Measurements from ENCODE around the gene DZIP1L. TPM values are rescaled to one million over a fixed set of nuclear protein-coding genes. Genes with fewer than 3 reads are reported as not detected.

The DZIP1L gene
- total RNA-seq, 1 experiment from 2014 or later = 10.4 TPM

DNA sequence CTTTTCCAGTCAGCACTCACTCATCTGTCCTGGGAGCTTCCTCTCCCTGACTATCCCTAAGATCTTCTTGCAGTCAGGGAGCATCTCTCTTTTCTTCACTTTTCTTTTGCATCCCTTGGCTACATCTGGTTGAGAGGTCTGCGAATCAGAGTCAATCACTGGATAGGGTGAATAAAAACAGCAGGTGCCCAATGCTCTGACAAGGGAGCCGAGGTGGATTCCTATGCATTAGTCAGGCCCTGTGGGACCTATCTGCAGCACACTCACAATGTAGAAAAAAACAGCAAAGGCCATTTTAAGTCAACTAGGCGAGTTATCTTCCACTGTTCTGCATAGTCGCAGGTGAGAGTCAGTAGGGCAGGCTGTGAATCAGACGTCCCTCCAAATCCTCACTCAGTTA lies 35.5 kb downstream of the DZIP1L start:
- Histone ChIP-seq H4K20me1 (ENCODE audit: control insufficient read depth, insufficient read depth, insufficient read length) (no peaks in the 10 kb centered on the region), H3K14ac (ENCODE audit: insufficient read depth, low read length) (no peak overlapping the region), H3K23me2 (ENCODE audit: insufficient read length, low read depth, low read length, poor library complexity, severe bottlenecking) (no peaks in the 10 kb centered on the region), H3K79me1 (ENCODE audit: insufficient read depth, low read depth, low read length, poor library complexity, severe bottlenecking) (no peaks in the 10 kb centered on the region), H3K4me2 (ENCODE audit: insufficient read depth, insufficient read length, low read length) (no peak overlapping the region), H4K5ac (ENCODE audit: insufficient read length, low read depth, low read length) (no peak overlapping the region), H4K91ac (ENCODE audit: insufficient read length, low read depth, low read length) (no peak overlapping the region), H3K56ac (ENCODE audit: insufficient read length, low read depth, low read length) (no peak overlapping the region), H3K23ac (ENCODE audit: insufficient read length, low read depth, low read length) (no peak overlapping the region), H3T11ph (ENCODE audit: low read length) (no peak overlapping the region), H3K27me3 (ENCODE audit: insufficient read depth, low read length) (no peaks in the 10 kb centered on the region), H2AFZ (ENCODE audit: low read length) (no peak overlapping the region), H3K18ac (ENCODE audit: insufficient read length, low read depth, low read length) (no peak overlapping the region), H4K8ac (replicated peaks; ENCODE audit: insufficient read length, low read depth, low read length) (no peak overlapping the region), H3K27ac (ENCODE audit: insufficient read length, low read depth, low read length) (no peak overlapping the region), H2BK5ac (ENCODE audit: insufficient read length, low read length) (no peak overlapping the region), H3K79me2 (ENCODE audit: insufficient read depth, low read length) (no peaks in the 10 kb centered on the region), H3K9me3 (ENCODE audit: control insufficient read depth, low read depth, low read length) (no peaks in the 10 kb centered on the region), H2BK12ac (ENCODE audit: insufficient read length, low read depth, low read length) (no peak overlapping the region), H2BK15ac (ENCODE audit: low read depth, low read length) (no peak overlapping the region), H2BK120ac (ENCODE audit: low read depth, low read length, poor library complexity, severe bottlenecking) (no peak overlapping the region), H3K9ac (ENCODE audit: extremely low read depth, insufficient read length, low read length) (no peak overlapping the region), H3K4ac (ENCODE audit: low read depth, low read length) (no peak overlapping the region), H2AK5ac (ENCODE audit: insufficient read length, low read length) (no peak overlapping the region), H3K4me1 (ENCODE audit: insufficient read depth, low read length) (no peaks in the 10 kb centered on the region), H2BK20ac (ENCODE audit: low read depth, low read length, poor library complexity, severe bottlenecking) (no peak overlapping the region)
- WGBS (ENCODE audit: extremely low coverage, insufficient read length, low lambda C conversion rate) = no CpG with 5 or more reads among the region's 5 CpGs
- no peak overlapping the region; a peak in 1 of 5 replicates for H3K4me3 Mint-ChIP-seq
- H3K4me1 Mint-ChIP-seq = peaks cover 0 to 8% of the 10 kb centered on the region in 2 experiments; a peak in 1 of 4 replicates
- TF ChIP-seq, protein P1, sequence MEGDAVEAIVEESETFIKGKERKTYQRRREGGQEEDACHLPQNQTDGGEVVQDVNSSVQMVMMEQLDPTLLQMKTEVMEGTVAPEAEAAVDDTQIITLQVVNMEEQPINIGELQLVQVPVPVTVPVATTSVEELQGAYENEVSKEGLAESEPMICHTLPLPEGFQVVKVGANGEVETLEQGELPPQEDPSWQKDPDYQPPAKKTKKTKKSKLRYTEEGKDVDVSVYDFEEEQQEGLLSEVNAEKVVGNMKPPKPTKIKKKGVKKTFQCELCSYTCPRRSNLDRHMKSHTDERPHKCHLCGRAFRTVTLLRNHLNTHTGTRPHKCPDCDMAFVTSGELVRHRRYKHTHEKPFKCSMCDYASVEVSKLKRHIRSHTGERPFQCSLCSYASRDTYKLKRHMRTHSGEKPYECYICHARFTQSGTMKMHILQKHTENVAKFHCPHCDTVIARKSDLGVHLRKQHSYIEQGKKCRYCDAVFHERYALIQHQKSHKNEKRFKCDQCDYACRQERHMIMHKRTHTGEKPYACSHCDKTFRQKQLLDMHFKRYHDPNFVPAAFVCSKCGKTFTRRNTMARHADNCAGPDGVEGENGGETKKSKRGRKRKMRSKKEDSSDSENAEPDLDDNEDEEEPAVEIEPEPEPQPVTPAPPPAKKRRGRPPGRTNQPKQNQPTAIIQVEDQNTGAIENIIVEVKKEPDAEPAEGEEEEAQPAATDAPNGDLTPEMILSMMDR (conservative IDR thresholded peaks at IDR 0.05) = no peak
- H3K36me3 Mint-ChIP-seq (ENCODE audit: insufficient read depth in 1 of 3, low read depth in 3 of 3) = peaks cover 26 to 61% (median 51%) of the 10 kb centered on the region in 3 experiments
- no peak for DNase-seq
- H3K27me3 Mint-ChIP-seq (ENCODE audit: low read depth) = no peaks in the 10 kb centered on the region
- H3K27ac Mint-ChIP-seq = no peak overlapping the region
- no peaks in the 10 kb centered on the region for H3K9me3 Mint-ChIP-seq
